Measurements from ENCODE around the gene PABPC4L.

- TF ChIP-seq CTCF (IDR thresholded peaks at IDR 0.05) (no peak), POLR2A (IDR thresholded peaks at IDR 0.05) (no peak)
Observed at GRCh38 chr4:134160211-134160610, 41.4 kb downstream of the PABPC4L start.
